Epithelial cell of proximal tubule (primary cell): ENCODE results near the gene KLRC3. TPM values are rescaled to one million over a fixed set of nuclear protein-coding genes. Genes with fewer than 3 reads are reported as not detected.

Experiments
- DNase-seq: peaks from one replicate; pipeline ENCODE4 v3.0.0-alpha.2; 2011; ENCODE audit warnings: low read depth
- H3K4me3 ChIP-seq: 2 replicates; pipeline ENCODE4 v1.5.1; 2011; ENCODE audit warnings: low read depth, mild to moderate bottlenecking, low read length
- total RNA-seq: library from RNA; depleted of rRNA; stranded (reverse); fragments of >200 nt; gene quantifications from 2 replicates; pipeline ENCODE4 v1.2.3, GENCODE V29; 2015
- TF ChIP-seq, protein P1 (sequence below): conservative IDR thresholded peaks from 2 replicates; pipeline ENCODE4 v1.5.1; 2012; ENCODE audit warnings: low read depth, mild to moderate bottlenecking, low read length

The KLRC3 gene
- total RNA-seq, 1 donor from 2014 or later, result not detected

GRCh38 chr12:10363914-10364814, 56.2 kb downstream of the KLRC3 start:
- peak overlapping the region; percentile 77 for H3K4me3 ChIP-seq
- DNase-seq, result no peak
- TF ChIP-seq, protein P1, sequence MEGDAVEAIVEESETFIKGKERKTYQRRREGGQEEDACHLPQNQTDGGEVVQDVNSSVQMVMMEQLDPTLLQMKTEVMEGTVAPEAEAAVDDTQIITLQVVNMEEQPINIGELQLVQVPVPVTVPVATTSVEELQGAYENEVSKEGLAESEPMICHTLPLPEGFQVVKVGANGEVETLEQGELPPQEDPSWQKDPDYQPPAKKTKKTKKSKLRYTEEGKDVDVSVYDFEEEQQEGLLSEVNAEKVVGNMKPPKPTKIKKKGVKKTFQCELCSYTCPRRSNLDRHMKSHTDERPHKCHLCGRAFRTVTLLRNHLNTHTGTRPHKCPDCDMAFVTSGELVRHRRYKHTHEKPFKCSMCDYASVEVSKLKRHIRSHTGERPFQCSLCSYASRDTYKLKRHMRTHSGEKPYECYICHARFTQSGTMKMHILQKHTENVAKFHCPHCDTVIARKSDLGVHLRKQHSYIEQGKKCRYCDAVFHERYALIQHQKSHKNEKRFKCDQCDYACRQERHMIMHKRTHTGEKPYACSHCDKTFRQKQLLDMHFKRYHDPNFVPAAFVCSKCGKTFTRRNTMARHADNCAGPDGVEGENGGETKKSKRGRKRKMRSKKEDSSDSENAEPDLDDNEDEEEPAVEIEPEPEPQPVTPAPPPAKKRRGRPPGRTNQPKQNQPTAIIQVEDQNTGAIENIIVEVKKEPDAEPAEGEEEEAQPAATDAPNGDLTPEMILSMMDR, result no peak

DNA sequence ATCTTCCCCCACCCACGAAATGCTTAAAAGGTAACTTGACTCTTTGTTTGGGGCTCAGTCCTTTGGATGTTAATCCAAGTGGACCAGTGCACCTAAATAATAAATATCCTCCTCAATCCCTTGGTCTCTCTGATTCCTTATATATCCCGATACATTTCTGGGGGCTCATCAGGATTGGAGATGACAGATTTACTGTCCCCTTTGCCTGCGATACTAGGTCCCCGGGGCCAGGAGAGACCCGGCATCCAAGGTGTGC, 56.8 kb downstream of the KLRC3 start:
- TF ChIP-seq, protein P1, result no peak
- DNase-seq, result no peak
- peak overlapping the region; percentile 77 for H3K4me3 ChIP-seq

DNA sequence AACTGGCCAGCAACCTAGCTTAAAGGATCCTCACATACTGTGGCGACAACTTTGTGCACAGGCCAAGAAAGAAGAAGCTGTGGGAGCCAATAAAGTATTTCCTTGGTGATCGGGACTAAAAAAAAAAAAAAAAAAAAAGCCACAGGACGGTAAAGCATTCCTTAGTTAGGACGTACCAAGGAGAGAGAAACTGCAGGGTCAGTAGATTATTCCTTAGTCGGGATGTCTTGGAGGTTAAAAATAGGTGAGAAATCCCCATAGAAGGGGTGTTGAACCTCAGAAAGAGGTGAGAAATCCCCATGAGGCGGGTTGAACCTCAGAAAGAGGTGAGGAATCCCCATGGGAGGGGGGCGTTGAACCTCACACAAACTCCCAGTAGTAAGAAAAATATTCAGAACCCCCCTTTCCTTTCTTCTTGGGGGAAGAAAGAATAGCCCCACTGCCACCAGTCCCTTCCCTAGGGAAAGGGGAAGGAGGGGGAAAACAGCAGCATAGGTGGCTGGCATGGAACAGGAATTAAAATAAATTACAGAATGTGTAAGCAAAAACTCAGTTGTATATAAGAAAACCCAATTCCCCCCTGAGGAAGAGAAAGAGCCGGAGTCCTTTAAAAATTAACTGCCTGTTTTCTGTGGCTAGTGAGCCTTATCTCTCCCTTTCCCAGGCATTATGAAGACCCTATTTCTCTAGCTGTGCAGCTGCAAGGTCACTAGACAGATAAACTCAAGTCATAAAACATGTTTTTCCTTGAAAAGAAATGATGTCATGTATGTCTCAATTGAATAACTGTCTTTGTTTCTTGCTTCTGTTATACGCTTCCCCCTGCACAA, 57.4 kb downstream of the KLRC3 start:
- no peak for DNase-seq
- peak overlapping the region; percentile 77 for H3K4me3 ChIP-seq
- TF ChIP-seq, protein P1, result no peak

DNA sequence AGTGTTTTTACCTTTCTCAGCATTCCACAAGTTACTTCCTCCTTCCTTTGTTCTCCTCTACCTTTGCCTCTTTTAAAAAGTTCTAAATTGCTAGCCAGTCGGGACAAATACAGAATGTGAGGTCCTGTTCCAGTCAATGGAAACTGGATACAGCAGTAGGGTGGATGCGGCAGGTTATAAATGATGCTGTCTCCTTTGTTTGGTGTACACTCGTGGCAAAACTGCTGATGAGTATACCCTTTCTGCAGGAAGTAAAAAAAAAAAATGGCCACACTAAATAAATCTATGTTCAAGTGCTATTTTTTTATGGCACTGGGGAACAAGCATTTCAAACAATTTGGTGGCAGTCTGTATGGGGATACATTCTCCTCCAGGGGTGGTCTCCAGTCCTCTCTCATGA, 58.1 kb downstream of the KLRC3 start:
- peak overlapping the region; percentile 77 for H3K4me3 ChIP-seq

More for the DNA sequence above, 58.1 kb downstream of the KLRC3 start:
- TF ChIP-seq, protein P1, result no peak
- no peak for DNase-seq

Other genes with a start within 250 kb of the KLRC3 start
- not detected in 2 replicates for gene OLR1, start 248.5 kb downstream of the KLRC3 start, total RNA-seq
- 0.43 TPM in 1 of 2 replicates, not detected in the other for gene TMEM52B, start 241.6 kb downstream of the KLRC3 start, total RNA-seq
- gene GABARAPL1, start 207.7 kb downstream of the KLRC3 start, total RNA-seq, result 20.7 and 42.3 TPM in 2 replicates
- not detected in 2 replicates for gene KLRD1, start 112.7 kb downstream of the KLRC3 start, total RNA-seq
- not detected in 2 replicates for gene KLRK1, start 30.6 kb downstream of the KLRC3 start, total RNA-seq
- gene KLRC4, start 10.8 kb downstream of the KLRC3 start, total RNA-seq, result not detected in 2 replicates
- gene KLRC2, start 15.4 kb upstream of the KLRC3 start, total RNA-seq, result 0.36 TPM in 1 of 2 replicates, not detected in the other
- gene KLRC1, start 32.8 kb upstream of the KLRC3 start, total RNA-seq, result not detected in 2 replicates
- gene EIF2S3B, start 85.3 kb upstream of the KLRC3 start, total RNA-seq, result 0.94 and 2.9 TPM in 2 replicates
- 30.8 and 35.8 TPM in 2 replicates for gene MAGOHB, start 193.0 kb upstream of the KLRC3 start, total RNA-seq